HepG2 (cell line): ENCODE results near the gene RPTOR. TPM values are rescaled to one million over a fixed set of nuclear protein-coding genes. Genes with fewer than 3 reads are reported as not detected.

Experiments used
- ATAC-seq: fragments of 200-7000 bp; cut with Tn5 transposase; 3 replicates; pipeline ENCODE4 v1.9.1; 2020; ENCODE audit warnings: mild to moderate bottlenecking, moderate library complexity
- BruUV-seq: library from RNA; stranded (reverse); fragments of 400-500 nt; replicated peaks from 2 replicates; lab custom pipeline; 2021; lab: Mats Ljungman, UMichigan
- CTCF ChIA-PET: fragments of 300-600 bp; formaldehyde crosslinking; extraction: SDS; loops from one replicate; lab custom pipeline; 2021; ENCODE audit warnings: low total read pairs, inconsistent platforms, low intra/inter-chr PET ratio; lab: Yijun Ruan, JAX
- POLR2A ChIA-PET: fragments of 350-600 bp; sonication (Branson Sonifier 250); formaldehyde crosslinking; loops from one replicate; lab custom pipeline; 2020; ENCODE audit warnings: antibody characterized with exemption, inconsistent platforms; lab: Yijun Ruan, JAX
- DNase-seq: peaks from one replicate; pipeline ENCODE4 v3.0.0-alpha.2; 2015; ENCODE audit warnings: low spot score
- FAIRE-seq: peaks from 3 replicates; lab custom pipeline; 2011; peaks lifted over from hg19 to GRCh38; lab: Jason Lieb, UNC
- H2AFZ ChIP-seq: one replicate; pipeline ENCODE4 v1.6.1; 2011; ENCODE audit warnings: low read length, inconsistent platforms
- H3K27ac ChIP-seq: fragments of 300-600 bp; 3 replicates; pipeline ENCODE4 v1.8.0; 2011; ENCODE audit warnings: mixed run types, mild to moderate bottlenecking, mixed read lengths, low read length, inconsistent platforms; ENCODE audit not compliant: insufficient read depth; ENCODE audit errors: extremely low read length
- H3K27me3 ChIP-seq, 2 experiments: fragments of 200-600 bp in 1 of 2; 2 replicates in 1 of 2; 3 replicates in 1 of 2; pipeline versions ENCODE4 v1.6.0 to v1.8.0; 2011; ENCODE audit warnings: low read length in 2 of 2, mild to moderate bottlenecking in 2 of 2, moderate library complexity in 2 of 2, inconsistent platforms in 1 of 2; ENCODE audit not compliant: insufficient read depth in 2 of 2, control insufficient read depth in 1 of 2
- H3K36me3 ChIP-seq, 2 experiments: fragments of 200-600 bp in 1 of 2; replicated peaks in 1 of 2; 2 replicates in 1 of 2; 3 replicates in 1 of 2; pipeline versions ENCODE4 v1.5.1 to v1.8.0; 2011; ENCODE audit warnings: low read length in 2 of 2, inconsistent platforms in 1 of 2; ENCODE audit not compliant: insufficient read depth in 2 of 2, control insufficient read depth in 1 of 2
- H3K4me1 ChIP-seq: 2 replicates; pipeline ENCODE4 v1.5.1; 2012; ENCODE audit warnings: low read length, inconsistent platforms; ENCODE audit not compliant: insufficient read depth
- H3K4me2 ChIP-seq: 2 replicates; pipeline ENCODE4 v1.6.0; 2011; ENCODE audit warnings: low read depth, low read length, inconsistent platforms
- H3K4me3 ChIP-seq, 3 experiments: fragments of 200-600 bp in 1 of 3; sonication (generic), shearing (Covaris generic) in 1 of 3; replicated peaks in 1 of 3; 2 replicates each; pipeline ENCODE4 v1.5.1; 2011 to 2016; ENCODE audit warnings: low read length in 3 of 3, inconsistent platforms in 2 of 3, low read depth in 2 of 3, mild to moderate bottlenecking in 2 of 3, control low read depth in 1 of 3, mixed read lengths in 1 of 3; ENCODE audit not compliant: insufficient read depth in 1 of 3
- H3K79me2 ChIP-seq: one replicate; pipeline ENCODE4 v1.6.1; 2011; ENCODE audit warnings: low read length, inconsistent platforms; ENCODE audit not compliant: insufficient read depth
- H3K9ac ChIP-seq: 2 replicates; pipeline ENCODE4 v1.6.0; 2011; ENCODE audit warnings: mild to moderate bottlenecking, low read depth, low read length, inconsistent platforms; ENCODE audit not compliant: insufficient read depth
- H3K9me3 ChIP-seq: 2 replicates; pipeline ENCODE4 v1.5.1; 2012; ENCODE audit warnings: mild to moderate bottlenecking, low read length
- H4K20me1 ChIP-seq: 2 replicates; pipeline ENCODE4 v1.6.0; 2011; ENCODE audit warnings: inconsistent platforms, mild to moderate bottlenecking, low read length, moderate library complexity; ENCODE audit not compliant: insufficient read depth
- CHD2 ChIP-seq: IDR thresholded peaks from 2 replicates; pipeline ENCODE4 v1.6.1; 2011; ENCODE audit warnings: low read depth, low read length, improper control_type of control experiment
- GATAD1 ChIP-seq: IDR thresholded peaks from 2 replicates; pipeline ENCODE4 v1.6.1; 2016; ENCODE audit warnings: missing genetic modification reagents, missing compliant biosample characterization
- MAFF ChIP-seq: IDR thresholded peaks from 2 replicates; pipeline ENCODE4 v1.6.1; 2011; ENCODE audit warnings: low read depth, low read length, improper control_type of control experiment
- MAFG ChIP-seq: sonication (generic); formaldehyde crosslinking; IDR thresholded peaks from 2 replicates; pipeline ENCODE4 v1.5.1; 2020; ENCODE audit warnings: mild to moderate bottlenecking, missing genetic modification reagents
- NR1H2 ChIP-seq: sonication (generic); formaldehyde crosslinking; IDR thresholded peaks from 2 replicates; pipeline ENCODE4 v1.8.1; 2022; ENCODE audit warnings: low read depth, missing genetic modification reagents, borderline replicate concordance
- POLR2A ChIP-seq, 2 experiments: IDR thresholded peaks; 2 replicates each; pipeline ENCODE4 v1.6.1; 2011; ENCODE audit warnings: low read depth in 2 of 2, low read length in 2 of 2, mild to moderate bottlenecking in 1 of 2, moderate library complexity in 1 of 2; ENCODE audit not compliant: insufficient read depth in 1 of 2
- PRMT3 ChIP-seq: sonication (generic); formaldehyde crosslinking; IDR thresholded peaks from 2 replicates; pipeline ENCODE4 v1.8.1; 2022; ENCODE audit warnings: low read depth, mild to moderate bottlenecking, moderate library complexity, missing genetic modification reagents, borderline replicate concordance
- RFX3 ChIP-seq: IDR thresholded peaks from 2 replicates; pipeline ENCODE4 v1.6.1; 2016; ENCODE audit warnings: missing biosample characterization, missing genetic modification reagents
- SNAPC2 ChIP-seq: sonication (generic); formaldehyde crosslinking; IDR thresholded peaks from 2 replicates; pipeline ENCODE4 v1.8.1; 2022; ENCODE audit warnings: mild to moderate bottlenecking, missing genetic modification reagents
- SOX6 ChIP-seq, 2 experiments: fragments of 450-650 bp in 1 of 2; sonication (generic) in 1 of 2; formaldehyde crosslinking in 1 of 2; IDR thresholded peaks; 2 replicates each; pipeline versions ENCODE4 v1.4.0 to v1.6.1; 2017 to 2020; ENCODE audit warnings: antibody characterized with exemption in 1 of 2, mild to moderate bottlenecking in 1 of 2, missing genetic modification reagents in 1 of 2
- ZFP37 ChIP-seq: sonication (generic); formaldehyde crosslinking; IDR thresholded peaks from 2 replicates; pipeline ENCODE4 v1.4.0; 2020; ENCODE audit warnings: missing genetic modification reagents, borderline replicate concordance
- ZNF572 ChIP-seq: sonication (generic); formaldehyde crosslinking; IDR thresholded peaks from 2 replicates; pipeline ENCODE4 v1.5.1; 2020; ENCODE audit warnings: mild to moderate bottlenecking, missing genetic modification reagents
- ZNF772 ChIP-seq: sonication (generic); formaldehyde crosslinking; IDR thresholded peaks from 2 replicates; pipeline ENCODE4 v1.5.0; 2020; ENCODE audit warnings: mild to moderate bottlenecking, missing genetic modification reagents
- ZNF879 ChIP-seq: sonication (generic); formaldehyde crosslinking; IDR thresholded peaks from 2 replicates; pipeline ENCODE4 v1.8.1; 2023; ENCODE audit warnings: missing genetic modification reagents
- WGBS: methylation state at CpG from one replicate; pipeline ENCODE4 v1.1.6; 2017; ENCODE audit warnings: low lambda C conversion rate; 5-methylcytosine and 5-hydroxymethylcytosine counted together
- in situ Hi-C: cut with HindIII; loops from 2 replicates; pipeline ENCODE4 v1.10.0; 2017; ENCODE audit warnings: low pct_unique_long_range_greater_than_20kb; ENCODE audit not compliant: extremely low pct_ligation_motif_present
- intact Hi-C: fragments of 100-400 bp; cut with micrococcal nuclease; formaldehyde crosslinking; loops from one replicate; pipeline ENCODE4 v1.10.0; 2022; ENCODE audit not compliant: unreplicated experiment
- polyA plus RNA-seq, 8 experiments: library from polyadenylated mRNA; depleted of rRNA in 3 of 8; stranded (reverse) in 7 of 8; unstranded in 1 of 8; fragments of >200 nt; fragmentation: Illumina TruSeq in 4 of 8; extraction: Trizol in 4 of 8; gene quantifications; 2 replicates each; pipeline versions ENCODE4 v1.2.1 to v1.2.3, GENCODE V29; 2011 to 2016; ENCODE audit warnings: low read depth in 4 of 8, missing spikeins in 1 of 8, mixed read lengths in 1 of 8; ENCODE audit not compliant: insufficient read depth in 1 of 8
- total RNA-seq, 5 experiments: library from RNA; depleted of rRNA; stranded (reverse); fragments of >200 nt; fragmentation: Illumina TruSeq; extraction: Trizol; gene quantifications; 2 replicates each; pipeline ENCODE4 v1.2.3, GENCODE V29; 2016; ENCODE audit warnings: low read depth in 1 of 5
- TF ChIP-seq, protein P1 (sequence below): sonication (generic); formaldehyde crosslinking; IDR thresholded peaks from 2 replicates; pipeline ENCODE4 v1.4.0; 2020; ENCODE audit warnings: missing genetic modification reagents
- TF ChIP-seq, protein P2 (sequence below): sonication (generic); formaldehyde crosslinking; IDR thresholded peaks from 2 replicates; pipeline ENCODE4 v1.9.0; 2021; ENCODE audit warnings: mild to moderate bottlenecking, missing genetic modification reagents
- TF ChIP-seq, protein P3 (sequence below): IDR thresholded peaks from 2 replicates; pipeline ENCODE4 v1.6.1; 2012; ENCODE audit warnings: inconsistent platforms

RPTOR gene
- total and polyA plus RNA-seq, 2 of the 13 experiments (the other 11 are each of a cell fraction or from before 2014, with no cell fraction given) = 6.6 to 25.3 TPM

DNA sequence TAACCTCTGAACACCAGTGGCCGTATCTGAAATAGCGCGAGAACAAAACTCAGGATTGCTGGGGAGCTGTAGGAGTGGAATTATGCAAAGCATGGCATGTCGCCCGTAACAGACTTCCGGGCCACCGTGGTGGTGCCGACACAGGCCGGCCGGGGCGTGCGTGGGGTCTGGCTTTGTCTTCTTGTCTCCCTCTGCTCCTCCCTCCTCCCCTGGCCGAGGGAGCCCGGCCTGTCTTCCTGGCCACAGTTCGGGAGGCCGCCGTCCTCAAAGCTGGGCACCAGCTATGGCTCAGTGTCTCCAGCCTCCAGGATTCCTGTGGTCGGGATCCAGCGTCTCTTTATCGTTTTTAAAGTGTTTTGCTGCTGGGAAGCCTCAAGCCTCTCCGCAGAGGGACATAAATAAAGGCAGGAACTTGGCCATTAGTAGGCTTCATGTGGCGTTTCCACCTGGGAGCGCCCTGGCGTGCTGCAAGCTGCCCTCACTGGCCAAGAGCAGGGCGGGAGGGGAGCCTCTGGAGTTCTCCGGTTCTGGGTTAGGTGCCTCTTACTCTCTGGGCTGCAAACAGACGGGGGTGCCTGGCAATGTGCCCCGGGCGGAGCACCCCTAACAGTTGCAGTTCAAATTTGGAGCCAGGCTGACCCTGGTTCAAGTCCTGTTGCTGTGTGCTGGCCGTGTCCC, 46.3 kb upstream of the RPTOR start:
- no peaks in the 10 kb centered on the region for H3K9me3 ChIP-seq
- H3K9ac ChIP-seq = peak overlapping the region; percentile 46; the same call in 1 of the 2 replicates
- intact Hi-C loops = no loop called here
- H4K20me1 ChIP-seq = no peaks in the 10 kb centered on the region
- peaks cover 21 to 67% of the 10 kb centered on the region in 2 experiments; a peak in 4 of 5 replicates for H3K27me3 ChIP-seq
- ChIA-PET POLR2A (interaction anchor here (0.8 to 4.0 kb wide), 6 partner anchors 18 to 130 kb away, joined by 3 to 35 read pairs (median 4); partner anchors contain the start of gene RPTOR), CTCF (interaction anchor here (1.6 kb wide), 1 partner anchor 77 kb away, joined by 4 read pairs; no protein-coding TSS in a partner anchor)
- H3K4me1 ChIP-seq = peaks cover 36% of the 10 kb centered on the region
- 12% methylated on average over 23 of the region's 30 CpGs for WGBS
- in situ Hi-C loops = no loop called here
- no peak overlapping the region for H3K27ac ChIP-seq
- H3K4me2 ChIP-seq = peak overlapping the region; percentile 85
- no TSS peak for BruUV-seq
- peak overlapping the region; percentile 17 to 70 (median 54); a peak in 5 of 6 replicates for H3K4me3 ChIP-seq
- H3K36me3 ChIP-seq = no peaks in the 10 kb centered on the region
- FAIRE-seq (no peak), ATAC-seq (peak; percentile 71), DNase-seq (peak; percentile 76)
- H3K79me2 ChIP-seq = no peaks in the 10 kb centered on the region
- H2AFZ ChIP-seq = no peak overlapping the region
- TF ChIP-seq NR1H2 (CRISPR knock-in tag) (0 out of 2 replicates have a peak, but pooled peaks have one; percentile 23), MAFG (CRISPR knock-in tag) (no peak), POLR2A (IDR thresholded peaks at IDR 0.05; ENCODE audit: insufficient read depth in 1 of 2, low read depth in 2 of 2, low read length in 2 of 2) (peak in 1 of 2 experiments; percentile 60; a peak in 1 of 4 replicates), ZNF879 (CRISPR knock-in tag) (0 out of 2 replicates have a peak, but pooled peaks have one; percentile 47), SOX6 (IDR thresholded peaks at IDR 0.05) (no peak), SOX6 (CRISPR knock-in tag; IDR thresholded peaks at IDR 0.05) (0 out of 2 replicates have a peak, but pooled peaks have one; percentile 8), ZNF772 (CRISPR knock-in tag) (no peak), ZFP37 (CRISPR knock-in tag) (no peak), PRMT3 (CRISPR knock-in tag) (no peak), MAFF (no peak), ZNF572 (CRISPR knock-in tag) (0 out of 2 replicates have a peak, but pooled peaks have one; percentile 25), GATAD1 (0 out of 2 replicates have a peak, but pooled peaks have one; percentile 17), RFX3 (CRISPR knock-in tag) (no peak), SNAPC2 (no peak), CHD2 (peak; percentile 85)
- TF ChIP-seq, protein P1, sequence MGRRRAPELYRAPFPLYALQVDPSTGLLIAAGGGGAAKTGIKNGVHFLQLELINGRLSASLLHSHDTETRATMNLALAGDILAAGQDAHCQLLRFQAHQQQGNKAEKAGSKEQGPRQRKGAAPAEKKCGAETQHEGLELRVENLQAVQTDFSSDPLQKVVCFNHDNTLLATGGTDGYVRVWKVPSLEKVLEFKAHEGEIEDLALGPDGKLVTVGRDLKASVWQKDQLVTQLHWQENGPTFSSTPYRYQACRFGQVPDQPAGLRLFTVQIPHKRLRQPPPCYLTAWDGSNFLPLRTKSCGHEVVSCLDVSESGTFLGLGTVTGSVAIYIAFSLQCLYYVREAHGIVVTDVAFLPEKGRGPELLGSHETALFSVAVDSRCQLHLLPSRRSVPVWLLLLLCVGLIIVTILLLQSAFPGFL = no peak
- TF ChIP-seq, protein P2, sequence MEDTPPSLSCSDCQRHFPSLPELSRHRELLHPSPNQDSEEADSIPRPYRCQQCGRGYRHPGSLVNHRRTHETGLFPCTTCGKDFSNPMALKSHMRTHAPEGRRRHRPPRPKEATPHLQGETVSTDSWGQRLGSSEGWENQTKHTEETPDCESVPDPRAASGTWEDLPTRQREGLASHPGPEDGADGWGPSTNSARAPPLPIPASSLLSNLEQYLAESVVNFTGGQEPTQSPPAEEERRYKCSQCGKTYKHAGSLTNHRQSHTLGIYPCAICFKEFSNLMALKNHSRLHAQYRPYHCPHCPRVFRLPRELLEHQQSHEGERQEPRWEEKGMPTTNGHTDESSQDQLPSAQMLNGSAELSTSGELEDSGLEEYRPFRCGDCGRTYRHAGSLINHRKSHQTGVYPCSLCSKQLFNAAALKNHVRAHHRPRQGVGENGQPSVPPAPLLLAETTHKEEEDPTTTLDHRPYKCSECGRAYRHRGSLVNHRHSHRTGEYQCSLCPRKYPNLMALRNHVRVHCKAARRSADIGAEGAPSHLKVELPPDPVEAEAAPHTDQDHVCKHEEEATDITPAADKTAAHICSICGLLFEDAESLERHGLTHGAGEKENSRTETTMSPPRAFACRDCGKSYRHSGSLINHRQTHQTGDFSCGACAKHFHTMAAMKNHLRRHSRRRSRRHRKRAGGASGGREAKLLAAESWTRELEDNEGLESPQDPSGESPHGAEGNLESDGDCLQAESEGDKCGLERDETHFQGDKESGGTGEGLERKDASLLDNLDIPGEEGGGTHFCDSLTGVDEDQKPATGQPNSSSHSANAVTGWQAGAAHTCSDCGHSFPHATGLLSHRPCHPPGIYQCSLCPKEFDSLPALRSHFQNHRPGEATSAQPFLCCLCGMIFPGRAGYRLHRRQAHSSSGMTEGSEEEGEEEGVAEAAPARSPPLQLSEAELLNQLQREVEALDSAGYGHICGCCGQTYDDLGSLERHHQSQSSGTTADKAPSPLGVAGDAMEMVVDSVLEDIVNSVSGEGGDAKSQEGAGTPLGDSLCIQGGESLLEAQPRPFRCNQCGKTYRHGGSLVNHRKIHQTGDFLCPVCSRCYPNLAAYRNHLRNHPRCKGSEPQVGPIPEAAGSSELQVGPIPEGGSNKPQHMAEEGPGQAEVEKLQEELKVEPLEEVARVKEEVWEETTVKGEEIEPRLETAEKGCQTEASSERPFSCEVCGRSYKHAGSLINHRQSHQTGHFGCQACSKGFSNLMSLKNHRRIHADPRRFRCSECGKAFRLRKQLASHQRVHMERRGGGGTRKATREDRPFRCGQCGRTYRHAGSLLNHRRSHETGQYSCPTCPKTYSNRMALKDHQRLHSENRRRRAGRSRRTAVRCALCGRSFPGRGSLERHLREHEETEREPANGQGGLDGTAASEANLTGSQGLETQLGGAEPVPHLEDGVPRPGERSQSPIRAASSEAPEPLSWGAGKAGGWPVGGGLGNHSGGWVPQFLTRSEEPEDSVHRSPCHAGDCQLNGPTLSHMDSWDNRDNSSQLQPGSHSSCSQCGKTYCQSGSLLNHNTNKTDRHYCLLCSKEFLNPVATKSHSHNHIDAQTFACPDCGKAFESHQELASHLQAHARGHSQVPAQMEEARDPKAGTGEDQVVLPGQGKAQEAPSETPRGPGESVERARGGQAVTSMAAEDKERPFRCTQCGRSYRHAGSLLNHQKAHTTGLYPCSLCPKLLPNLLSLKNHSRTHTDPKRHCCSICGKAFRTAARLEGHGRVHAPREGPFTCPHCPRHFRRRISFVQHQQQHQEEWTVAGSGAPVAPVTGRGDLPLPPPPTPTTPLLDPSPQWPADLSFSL (CRISPR knock-in tag) = peak; percentile 54
- TF ChIP-seq, protein P3, sequence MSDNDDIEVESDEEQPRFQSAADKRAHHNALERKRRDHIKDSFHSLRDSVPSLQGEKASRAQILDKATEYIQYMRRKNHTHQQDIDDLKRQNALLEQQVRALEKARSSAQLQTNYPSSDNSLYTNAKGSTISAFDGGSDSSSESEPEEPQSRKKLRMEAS = peak; percentile 63
